NCI-H2171 treated with DMSO at 0.1 percent for 48 hours (cell line): ENCODE results near the gene NRXN2.

Experiments used
- DNase-seq: peaks from one replicate; lab custom pipeline; 2025; lab: John Stamatoyannopoulos, UW

Gene NRXN2

DNA sequence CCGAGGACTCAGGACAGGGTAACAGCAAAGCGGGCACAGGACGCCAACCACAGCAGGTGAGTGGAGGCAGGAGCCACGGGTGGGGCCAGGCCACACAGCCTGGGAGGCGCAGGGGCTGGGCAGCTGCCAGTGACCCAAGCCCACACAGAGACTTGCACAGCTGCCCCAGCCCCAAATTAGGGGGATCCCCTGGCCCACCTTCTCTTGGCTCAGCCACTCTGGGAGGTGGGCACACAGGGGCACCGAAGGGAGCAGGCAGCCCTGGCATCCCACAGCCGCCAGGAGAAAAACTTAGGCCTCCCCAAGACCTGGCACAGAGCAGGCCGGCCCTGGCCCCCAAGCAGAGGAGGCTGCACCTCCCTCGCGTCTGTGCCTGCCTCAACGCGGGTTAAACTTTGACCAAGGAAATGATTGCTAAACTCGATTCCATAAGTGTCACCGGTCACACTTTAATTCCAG is 132.2 kb downstream of the NRXN2 start, which contains the start of gene SLC22A12:
Gene SLC22A12, plus strand, starts transcription at position 458 of the 459 bp plus-strand sequence. CDS start 337 bp downstream, outside the sequence.
- no peak for DNase-seq

DNA sequence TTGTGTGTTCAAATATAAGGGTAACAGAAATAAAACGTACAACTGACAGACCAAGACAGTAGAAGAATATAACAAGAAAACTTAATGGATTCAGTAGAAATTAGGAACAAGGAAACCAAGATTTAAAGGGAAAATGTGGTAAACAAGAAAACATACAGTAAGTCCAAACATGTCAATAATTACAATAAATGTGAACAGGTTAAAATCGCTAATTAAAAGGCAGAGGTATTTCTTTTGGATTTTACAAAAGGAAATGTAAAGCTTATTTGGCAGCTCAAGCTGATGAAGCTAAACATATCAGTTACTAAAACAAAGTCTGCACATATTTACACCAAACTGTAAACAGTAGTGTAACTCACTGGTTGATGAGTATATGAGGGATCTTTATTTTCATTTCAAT is 134.3 kb downstream of the NRXN2 start:
- no peak for DNase-seq

DNA sequence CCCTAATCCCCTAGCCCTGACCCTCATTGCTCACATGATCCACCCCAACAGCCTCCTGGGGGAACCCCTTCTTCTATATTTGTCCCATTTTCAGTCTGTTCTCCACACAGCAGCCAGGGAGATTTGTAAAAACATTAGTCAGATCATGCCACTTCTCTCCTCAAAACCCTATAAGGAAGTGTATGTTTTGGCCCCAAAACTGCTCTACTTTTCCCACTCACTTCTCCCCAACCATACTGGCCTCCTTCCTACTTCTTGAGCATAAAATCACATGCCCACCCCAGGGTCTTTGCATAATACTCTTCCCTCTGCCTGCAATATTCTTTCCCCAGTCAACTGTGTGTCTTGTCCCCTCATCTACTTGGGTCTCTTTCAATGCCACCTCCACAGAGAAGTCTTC is 136.6 kb downstream of the NRXN2 start:
- DNase-seq, result no peak

DNA sequence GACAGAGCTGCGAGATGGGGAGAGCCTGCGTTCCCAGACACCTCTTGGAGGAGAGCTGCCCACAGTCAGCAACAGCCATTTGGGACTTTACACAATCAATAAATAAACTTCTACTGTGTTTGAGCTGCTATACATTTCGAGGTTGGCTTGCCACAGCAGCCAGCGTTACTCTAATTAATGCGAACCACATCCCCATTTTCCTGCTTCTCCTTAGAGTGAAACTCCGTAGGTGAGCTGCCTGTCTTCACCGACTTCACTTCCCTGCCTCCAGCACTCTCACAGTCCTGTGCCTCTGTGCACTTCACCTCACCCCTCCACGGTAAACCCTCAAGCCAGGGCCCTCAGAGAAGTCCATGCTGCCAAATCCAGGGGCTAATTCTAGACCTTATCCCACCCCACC is 137.8 kb downstream of the NRXN2 start:
- DNase-seq, result no peak

- DNase-seq, result no peak
Measured at GRCh38 chr11:64583296-64584262, 139.4 kb downstream of the NRXN2 start.

DNA sequence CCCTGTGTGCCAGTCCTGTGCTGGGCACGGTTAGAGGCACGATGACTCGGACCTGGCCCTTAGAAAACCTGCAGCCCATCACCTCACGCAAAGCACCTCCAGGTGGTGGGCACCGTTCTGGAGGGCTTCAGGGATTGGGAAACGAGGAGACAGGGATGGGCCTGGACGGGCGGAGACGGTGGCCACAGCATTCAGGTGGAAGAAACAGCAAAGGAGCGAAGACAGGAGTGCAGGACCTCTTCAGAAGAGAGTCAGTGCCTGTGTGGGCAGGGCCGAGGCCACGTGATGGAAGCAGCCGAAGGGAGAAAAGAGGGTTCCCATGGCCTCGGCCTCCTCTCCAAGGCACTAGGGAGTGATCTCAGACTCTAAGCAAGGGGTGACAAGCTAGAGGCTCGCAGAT is 140.1 kb downstream of the NRXN2 start:
- no peak for DNase-seq

DNA sequence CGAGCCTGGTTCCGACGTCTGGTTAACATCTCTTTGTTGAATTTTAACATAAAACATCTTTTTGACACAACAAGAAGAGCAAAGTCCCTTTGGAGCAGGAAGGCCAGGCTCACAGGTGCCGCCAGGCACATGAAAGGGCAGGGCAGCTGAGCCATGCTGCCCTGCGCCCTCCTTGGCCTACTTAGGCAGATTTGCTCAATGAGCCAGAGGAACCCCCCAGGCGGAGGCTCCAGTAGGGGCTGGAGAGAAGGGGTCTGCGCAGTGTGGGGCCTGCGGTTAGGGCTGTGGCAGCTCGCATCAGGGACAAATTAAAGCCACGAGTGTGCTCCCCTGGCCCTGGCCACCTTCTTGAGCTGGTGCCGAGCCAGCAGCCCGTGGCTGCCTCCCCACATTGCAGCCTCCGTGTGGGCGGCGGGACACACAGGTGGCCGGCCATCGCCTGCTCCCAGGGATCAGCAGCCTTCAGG is 141.9 kb downstream of the NRXN2 start:
- no peak for DNase-seq

DNA sequence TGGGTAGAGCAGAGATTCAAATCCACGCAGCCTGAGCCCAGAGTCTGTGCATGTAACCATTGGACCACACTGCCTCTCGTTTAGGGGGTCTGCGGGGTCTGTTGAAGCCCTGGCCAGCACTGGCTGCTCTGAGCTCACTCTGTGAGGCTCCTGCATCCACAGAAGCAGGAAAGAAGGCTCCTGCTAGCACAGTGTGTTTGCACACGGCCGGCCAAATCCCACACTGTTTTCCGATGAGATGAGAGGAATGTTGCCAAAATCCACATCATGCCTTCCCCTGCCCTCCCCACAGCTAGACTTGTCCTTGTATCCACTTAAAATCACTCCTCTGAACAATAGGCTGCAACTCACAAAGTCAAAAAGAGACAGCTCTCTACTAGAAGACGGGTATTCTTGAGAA is 142.6 kb downstream of the NRXN2 start:
- no peak for DNase-seq

- no peak for DNase-seq
Measured at GRCh38 chr11:64577202-64577601, 145.8 kb downstream of the NRXN2 start.

GRCh38 chr11:64572143-64572542 is 150.9 kb downstream of the NRXN2 start:
- no peak for DNase-seq

GRCh38 chr11:64571410-64572091 is 151.4 kb downstream of the NRXN2 start:
- DNase-seq, result peak; percentile 81

- DNase-seq, result peak; percentile 15
Measured at GRCh38 chr11:64571050-64571409, 152.0 kb downstream of the NRXN2 start.

DNA sequence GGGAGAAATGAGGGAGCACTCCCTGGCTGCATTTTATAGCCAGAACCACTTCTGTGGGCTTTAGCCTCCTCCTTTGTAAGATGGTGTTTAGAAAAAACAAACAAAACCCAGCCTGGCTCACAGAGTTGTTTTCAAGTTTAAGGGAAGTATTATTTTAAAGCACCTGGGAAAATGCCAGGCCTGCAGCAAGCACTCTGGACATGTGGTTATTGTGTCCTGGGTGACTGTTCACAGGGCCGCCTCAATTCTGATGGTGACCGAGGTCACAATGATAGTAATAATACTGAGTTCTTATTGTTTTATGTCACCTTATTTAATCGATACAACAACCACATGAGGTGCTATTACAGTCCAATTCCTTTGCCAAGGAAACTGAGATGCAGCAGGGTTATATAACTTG is 152.7 kb downstream of the NRXN2 start:
- DNase-seq, result no peak

DNA sequence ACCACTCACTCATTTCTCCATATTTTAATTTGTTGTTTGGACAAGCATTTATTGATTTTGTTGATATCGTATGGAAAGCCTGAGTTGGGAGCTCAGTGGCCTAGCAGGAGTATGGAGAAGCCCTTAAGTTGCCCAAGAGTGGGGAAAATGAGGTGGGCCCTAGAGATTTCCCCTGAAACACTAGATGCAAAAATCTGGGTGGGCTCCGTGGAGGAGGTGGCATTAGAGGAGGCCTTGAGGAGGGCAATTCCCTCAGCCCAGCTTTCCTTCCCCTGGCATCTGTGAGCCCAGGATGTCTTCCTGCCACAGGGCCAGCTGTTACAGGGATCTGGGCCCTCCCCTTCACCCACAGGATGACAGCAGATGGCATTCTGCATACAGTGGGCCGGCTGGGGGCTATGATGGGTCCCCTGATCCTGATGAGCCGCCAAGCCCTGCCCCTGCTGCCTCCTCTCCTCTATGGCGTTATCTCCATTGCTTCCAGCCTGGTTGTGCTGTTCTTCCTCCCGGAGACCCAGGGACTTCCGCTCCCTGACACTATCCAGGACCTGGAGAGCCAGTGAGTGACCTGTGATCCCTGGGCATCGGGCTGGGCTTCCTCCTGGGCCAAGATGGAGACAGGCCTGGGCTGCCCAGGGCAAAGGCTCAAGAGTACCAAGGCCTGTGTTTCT is 153.6 kb downstream of the NRXN2 start:
- peak; percentile 79 for DNase-seq

GRCh38 chr11:64568584-64569140 is 154.3 kb downstream of the NRXN2 start:
- no peak for DNase-seq

DNA sequence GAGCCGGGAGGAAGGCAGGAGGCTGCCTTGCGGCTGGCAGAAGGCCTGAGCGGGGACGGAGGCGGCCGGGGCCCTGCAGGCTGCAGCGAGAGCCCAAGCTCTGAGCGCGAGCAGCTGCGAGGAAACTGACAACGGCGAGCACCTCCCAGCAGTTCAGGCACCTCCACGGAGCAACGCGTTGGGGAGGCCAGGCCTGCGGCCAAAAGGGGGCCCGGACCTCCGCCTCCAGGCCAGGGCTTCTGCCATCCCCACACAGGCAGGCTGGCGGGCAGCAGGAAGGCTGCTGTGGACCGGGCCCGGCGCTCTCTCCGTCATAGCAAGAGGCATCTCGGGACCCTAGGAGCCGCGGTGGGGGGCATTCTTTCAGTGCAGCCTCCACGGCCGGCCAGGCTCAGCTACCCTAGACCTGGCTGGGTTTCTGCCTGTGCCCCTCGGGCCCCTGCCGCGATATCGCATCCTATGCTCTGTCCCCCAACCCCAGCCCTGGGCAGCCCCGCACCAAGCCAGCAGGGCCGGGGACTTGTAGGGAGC is 154.9 kb downstream of the NRXN2 start:
- no peak for DNase-seq

- DNase-seq, result no peak
Measured at GRCh38 chr11:64566915-64567891, 155.8 kb downstream of the NRXN2 start.

GRCh38 chr11:64566042-64566914 is 156.7 kb downstream of the NRXN2 start:
- peak; percentile 89 for DNase-seq
